GM18870 (cell line): ENCODE results near the gene HP.
A peak's percentile ranks its signal among the peaks of the same experiment; 100 is the strongest.
"Not testable (repeated sequence)": the region's sequence is repeated elsewhere in the genome, so short reads cannot be mapped to it uniquely, and the experiment has no call there.

ENCODE experiments used
- ATAC-seq: cut with Tn5 transposase; IDR thresholded peaks from one replicate; pipeline ENCODE4 v1.9.1; 2021; ENCODE audit warnings: moderate library complexity; ENCODE audit not compliant: unreplicated experiment

HP gene, protein sequence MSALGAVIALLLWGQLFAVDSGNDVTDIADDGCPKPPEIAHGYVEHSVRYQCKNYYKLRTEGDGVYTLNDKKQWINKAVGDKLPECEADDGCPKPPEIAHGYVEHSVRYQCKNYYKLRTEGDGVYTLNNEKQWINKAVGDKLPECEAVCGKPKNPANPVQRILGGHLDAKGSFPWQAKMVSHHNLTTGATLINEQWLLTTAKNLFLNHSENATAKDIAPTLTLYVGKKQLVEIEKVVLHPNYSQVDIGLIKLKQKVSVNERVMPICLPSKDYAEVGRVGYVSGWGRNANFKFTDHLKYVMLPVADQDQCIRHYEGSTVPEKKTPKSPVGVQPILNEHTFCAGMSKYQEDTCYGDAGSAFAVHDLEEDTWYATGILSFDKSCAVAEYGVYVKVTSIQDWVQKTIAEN

DNA sequence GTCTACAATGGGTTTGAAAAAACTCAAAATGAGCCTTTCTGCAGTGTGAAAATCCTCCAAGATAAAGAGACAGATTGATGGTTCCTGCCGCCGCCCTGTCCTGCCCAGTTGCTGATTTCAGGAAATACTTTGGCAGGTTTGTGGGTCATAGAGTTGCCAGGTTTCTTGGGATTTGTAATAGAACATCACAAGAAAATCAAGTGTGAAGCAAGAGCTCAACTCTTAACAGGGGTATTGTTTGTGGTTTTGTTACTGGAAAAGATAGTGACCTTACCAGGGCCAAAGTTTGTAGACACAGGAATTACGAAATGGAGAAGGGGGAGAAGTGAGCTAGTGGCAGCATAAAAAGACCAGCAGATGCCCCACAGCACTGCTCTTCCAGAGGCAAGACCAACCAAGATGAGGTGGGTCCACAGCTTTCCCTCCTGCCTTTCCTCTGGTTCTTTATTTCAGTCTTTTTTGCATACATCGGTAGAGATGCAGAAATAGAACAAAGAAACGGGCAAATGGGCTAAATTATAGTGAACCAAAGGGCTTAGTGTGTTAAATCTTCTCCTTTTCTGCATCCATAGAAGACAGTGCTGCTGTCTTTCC is at the start of gene HP:
TSS of gene HP (plus strand) at position 252 of the 594 bp plus-strand sequence. CDS start at position 400, 148 bp downstream.
- not testable (repeated sequence) for ATAC-seq

- ATAC-seq, result not testable (repeated sequence)
Observed at GRCh38 chr16:72008065-72008423, 46.3 kb upstream of the HP start.

DNA sequence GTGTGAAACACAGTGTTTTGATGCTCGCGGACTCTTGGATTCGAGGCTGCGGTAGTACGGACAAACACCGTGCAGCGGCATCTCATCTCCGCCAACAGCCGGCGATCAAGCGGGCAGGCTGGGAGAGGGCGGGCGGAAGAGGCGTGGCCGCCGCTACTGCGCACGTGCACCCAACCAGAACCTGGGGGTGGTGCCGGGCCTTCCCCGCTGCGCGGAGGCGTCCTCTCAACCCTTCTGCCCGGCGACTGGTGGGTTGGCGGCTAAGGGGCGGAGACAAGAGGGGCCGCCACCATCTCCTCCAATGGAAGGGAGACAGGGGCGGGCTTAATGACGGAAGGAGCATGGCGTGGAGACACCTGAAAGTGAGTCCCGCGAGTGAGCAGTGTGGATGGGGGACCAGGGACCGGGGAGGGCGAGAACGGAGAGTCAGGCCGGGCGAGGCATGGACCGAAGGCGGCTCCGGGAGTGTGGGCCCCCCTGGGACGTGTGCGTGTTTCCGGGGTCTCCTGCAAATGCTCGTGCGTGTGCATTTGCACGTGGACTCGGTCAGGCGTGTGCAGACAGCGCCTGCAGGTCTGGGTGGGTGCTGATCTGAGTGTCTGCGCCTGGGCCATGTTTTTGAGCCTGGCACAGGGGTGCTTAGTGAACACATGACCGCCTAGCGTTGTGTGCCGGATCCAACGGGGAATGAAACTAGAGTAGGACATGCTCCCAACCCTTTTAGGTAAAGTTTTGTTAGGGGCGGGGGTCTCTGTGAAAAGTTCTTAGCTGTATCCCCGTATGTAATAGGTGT is 45.7 kb upstream of the HP start, which contains the start of gene DHODH:
TSS of gene DHODH (plus strand) at position 321 of the 793 bp plus-strand sequence. CDS start at position 342, 21 bp downstream.
- peak; percentile 99 for ATAC-seq

DNA sequence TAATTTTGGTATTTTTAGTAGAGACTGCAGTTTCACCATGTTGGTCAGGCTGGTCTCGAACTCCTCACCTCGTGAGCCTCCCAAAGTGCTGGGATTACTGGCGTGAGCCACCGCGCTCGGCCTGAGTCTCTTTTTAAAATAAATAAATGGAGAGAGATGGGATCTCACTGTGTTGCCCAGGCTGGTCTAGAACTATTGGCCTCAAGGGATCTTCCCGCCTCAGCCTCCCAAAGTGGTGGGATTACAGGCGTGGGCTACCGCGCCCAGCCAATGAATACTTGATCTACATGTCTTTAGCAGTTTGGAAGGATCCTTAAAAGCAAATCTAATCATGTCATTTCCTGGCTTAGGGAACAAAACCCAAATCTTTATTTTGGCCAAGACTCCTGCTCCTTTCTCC is 44.5 kb upstream of the HP start:
- ATAC-seq, result no peak

DNA sequence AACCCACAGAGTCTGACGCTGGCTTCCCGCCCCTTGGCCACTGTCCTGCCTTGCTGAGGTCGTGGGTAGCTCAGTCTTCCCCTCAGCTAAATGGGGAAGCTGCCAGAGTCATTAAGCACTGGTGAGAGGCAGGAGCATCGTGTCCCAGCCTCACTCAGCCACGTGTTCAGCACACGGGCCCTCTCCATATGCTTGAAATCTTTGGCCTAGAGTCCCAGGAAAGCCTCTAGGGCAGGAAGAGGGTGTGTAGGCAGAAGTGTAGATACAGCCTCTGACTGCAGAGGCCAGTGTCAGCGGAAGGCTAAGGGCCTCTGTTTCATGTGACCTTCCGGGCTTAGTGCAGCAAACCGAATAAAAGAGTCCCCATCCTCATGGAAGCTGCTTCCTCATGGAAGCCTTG is 41.7 kb upstream of the HP start:
- no peak for ATAC-seq

DNA sequence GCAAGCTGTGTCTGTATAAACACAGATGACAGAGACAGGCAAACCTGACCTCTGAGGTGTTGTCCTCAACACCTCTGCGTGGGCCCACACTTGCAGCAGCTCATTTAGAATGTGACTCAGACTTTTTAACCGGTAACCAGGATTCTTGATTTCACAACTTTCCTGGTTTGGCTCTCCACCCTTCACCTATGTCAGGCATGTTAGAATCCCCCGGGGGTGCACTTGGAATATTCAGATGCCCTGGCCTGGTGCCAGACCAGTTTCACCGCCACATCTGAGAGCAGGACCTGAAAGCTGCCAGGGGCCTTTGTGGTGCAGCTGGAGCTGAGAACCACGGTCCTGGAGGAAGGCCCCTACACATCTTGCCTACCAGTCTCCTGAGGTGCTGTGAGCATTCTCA is 40.9 kb upstream of the HP start:
- no peak for ATAC-seq

DNA sequence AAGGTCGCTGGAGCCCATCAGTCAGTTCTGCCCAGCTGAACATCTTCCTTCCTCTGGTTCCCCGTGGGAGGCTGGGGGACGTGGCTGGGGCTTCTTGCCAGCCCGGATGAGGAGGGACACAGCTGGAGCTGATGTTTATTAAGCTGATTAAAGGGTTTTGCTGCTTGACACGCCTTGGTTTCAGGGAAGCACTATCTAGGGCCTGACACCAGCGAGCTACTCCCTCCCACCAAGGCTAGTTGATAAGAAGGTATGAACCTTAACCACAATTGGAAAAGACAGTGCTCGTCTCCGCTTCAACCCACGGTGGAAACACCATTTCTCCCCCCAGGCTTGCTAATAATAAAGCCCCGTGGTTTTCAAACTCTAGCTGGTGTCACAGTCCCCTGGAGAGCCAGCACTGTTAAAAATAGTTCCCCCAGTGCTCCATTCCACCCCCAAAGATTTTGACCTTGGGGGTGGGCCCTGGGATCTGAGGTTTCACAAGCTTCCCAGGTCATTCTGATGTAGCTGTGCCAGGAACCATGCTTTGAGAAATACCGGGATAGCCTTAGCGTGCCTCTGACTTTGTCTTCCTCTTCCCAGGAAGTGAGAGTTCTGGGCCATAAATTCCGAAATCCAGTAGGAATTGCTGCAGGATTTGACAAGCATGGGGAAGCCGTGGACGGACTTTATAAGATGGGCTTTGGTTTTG is 40.3 kb upstream of the HP start:
- ATAC-seq, result no peak

- ATAC-seq, result no peak
Observed at GRCh38 chr16:72014675-72015074, 39.6 kb upstream of the HP start.

DNA sequence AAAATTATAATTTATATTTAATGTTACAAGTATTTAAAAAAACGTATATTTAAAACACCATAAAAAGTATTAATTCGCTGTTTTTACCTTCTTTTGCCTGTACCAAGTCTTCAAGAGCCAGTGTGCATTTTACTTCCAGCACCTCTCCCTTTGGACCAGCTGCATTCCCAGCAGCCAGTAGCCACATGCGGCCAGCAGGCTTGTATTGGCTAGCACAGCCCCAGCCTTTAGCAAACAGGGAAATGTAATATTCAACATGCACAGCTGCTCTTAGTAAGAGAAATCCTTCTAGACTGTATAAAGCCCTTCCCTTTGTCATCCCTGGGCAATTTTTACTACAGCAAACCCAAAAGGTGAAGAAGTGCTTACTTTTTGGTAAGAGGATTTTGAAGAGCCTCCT is 39.2 kb upstream of the HP start:
- no peak for ATAC-seq

DNA sequence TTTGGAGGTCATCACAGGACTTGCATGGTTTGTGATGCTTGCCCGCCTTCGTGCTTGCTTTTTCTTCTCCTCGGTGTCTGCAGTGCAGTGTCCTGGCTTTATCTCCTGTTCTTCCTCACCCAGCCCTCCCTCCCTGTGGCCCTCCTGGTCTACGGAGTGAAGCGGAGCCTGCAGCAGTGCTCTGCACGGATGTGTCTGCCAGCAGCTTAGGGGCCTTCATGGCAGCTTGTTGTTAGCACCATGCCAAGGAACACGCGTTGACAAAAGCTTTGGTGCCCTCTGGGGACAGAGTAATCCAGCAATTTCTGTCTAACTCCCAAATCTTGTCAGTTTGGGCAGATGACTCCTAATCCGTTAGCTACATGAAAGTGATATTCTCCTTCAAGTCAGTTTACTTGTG is 35.8 kb upstream of the HP start:
- ATAC-seq, result no peak

DNA sequence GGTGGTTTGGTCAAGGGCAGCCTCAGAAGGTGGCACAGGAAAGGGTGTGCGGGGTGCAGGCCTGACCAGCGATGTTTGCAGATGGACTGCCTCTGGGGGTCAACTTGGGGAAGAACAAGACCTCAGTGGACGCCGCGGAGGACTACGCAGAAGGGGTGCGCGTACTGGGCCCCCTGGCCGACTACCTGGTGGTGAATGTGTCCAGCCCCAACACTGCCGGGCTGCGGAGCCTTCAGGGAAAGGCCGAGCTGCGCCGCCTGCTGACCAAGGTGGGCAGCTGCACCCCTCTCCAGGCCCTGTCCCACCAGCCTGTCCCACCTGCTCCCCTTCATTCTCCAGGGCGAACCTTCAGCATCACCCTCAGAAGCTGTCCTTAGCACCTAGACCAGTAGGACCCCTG is 33.3 kb upstream of the HP start:
- ATAC-seq, result no peak

DNA sequence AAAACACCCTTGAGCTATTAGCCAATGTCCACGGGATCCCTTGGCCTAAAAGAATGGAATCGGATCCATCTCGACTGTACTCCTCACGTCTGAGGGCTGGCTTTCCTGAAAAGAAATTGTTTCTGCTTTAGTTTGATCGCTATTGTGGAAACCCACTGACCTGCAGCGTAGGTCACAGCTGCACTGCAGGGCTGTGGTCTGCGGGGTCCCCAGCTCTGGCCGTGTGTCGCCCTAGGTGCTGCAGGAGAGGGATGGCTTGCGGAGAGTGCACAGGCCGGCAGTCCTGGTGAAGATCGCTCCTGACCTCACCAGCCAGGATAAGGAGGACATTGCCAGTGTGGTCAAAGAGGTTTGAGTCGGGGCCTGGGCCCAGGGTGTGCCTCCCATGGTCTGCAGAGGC is 32.2 kb upstream of the HP start:
- ATAC-seq, result no peak

- no peak for ATAC-seq
Observed at GRCh38 chr16:72023962-72024361, 30.3 kb upstream of the HP start.

DNA sequence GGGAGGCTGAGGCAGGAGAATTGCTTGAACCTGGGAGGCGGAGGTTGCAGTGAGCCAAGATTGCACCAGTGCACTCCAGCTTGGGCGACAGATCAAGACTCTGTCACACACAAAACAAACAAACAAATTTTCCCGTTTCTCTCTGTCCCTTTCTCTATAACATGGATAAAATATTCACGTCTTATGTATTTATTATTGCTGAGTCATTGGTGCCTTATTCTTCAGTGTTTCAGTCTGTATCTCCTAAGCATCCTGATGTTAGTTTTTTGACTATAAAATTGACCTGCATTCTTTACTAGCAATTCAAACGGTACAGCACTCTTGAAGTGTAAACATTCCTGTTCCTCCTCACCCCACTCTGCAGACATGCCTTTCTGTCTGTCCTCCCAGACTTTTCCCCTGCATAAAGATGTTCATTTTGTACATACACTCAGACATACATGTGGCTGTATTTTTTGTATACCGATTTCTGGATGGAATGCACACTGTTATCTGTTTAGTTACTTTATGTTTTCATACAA is 29.4 kb upstream of the HP start:
- ATAC-seq, result no peak

GRCh38 chr16:72025404-72026114 is 28.7 kb upstream of the HP start:
- no peak for ATAC-seq

GRCh38 chr16:72027669-72028378 is 26.5 kb upstream of the HP start:
- ATAC-seq, result no peak

- no peak for ATAC-seq
Observed at GRCh38 chr16:72029567-72030271, 24.6 kb upstream of the HP start.

DNA sequence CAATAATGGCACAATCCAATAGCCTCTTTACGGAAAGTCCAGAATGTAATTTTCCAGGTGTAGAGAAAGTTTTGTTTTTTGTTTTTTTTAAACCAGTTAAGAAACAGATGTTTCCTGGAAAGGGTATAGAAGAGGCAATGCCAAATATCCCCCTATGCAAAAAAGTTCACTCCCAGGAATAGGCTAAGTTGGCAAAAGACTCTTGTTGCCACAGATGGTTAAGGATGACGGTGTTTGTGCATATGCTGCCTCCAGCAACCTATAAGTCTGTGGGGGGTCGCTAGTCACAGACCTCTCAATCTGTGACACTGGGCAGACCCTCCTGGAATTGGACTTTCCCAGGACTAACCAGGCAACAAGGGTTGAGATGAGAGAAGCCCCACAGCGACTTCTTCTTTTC is 20.9 kb upstream of the HP start:
- ATAC-seq, result no peak

- ATAC-seq, result no peak
Observed at GRCh38 chr16:72036098-72036497, 18.2 kb upstream of the HP start.
